Smooth muscle cell (in vitro differentiated cells): ENCODE data around the gene KCNJ3. TPM values are rescaled to one million over a fixed set of nuclear protein-coding genes. Genes with fewer than 3 reads are reported as not detected.

ENCODE experiments used
- DNase-seq: peaks from one replicate; lab custom pipeline; 2025; ENCODE audit not compliant: unreplicated experiment; lab: John Stamatoyannopoulos, UW
- H2AFZ ChIP-seq: fragments of 200-600 bp; sonication (generic); 2 replicates; pipeline ENCODE4 v1.6.0; 2016; ENCODE audit warnings: antibody characterized with exemption, low read depth, mild to moderate bottlenecking
- H3F3A ChIP-seq: fragments of 200-600 bp; sonication (generic); 2 replicates; pipeline ENCODE4 v1.6.0; 2017; ENCODE audit warnings: antibody characterized with exemption, low read depth
- H3K27ac ChIP-seq: fragments of 200-600 bp; sonication (generic); 2 replicates; pipeline ENCODE4 v1.5.1; 2016; ENCODE audit warnings: low read depth, mild to moderate bottlenecking
- H3K27me3 ChIP-seq: fragments of 200-600 bp; sonication (generic); 2 replicates; pipeline ENCODE4 v1.6.1; 2016; ENCODE audit warnings: low read depth, mild to moderate bottlenecking
- H3K36me3 ChIP-seq: fragments of 200-600 bp; sonication (generic); 2 replicates; pipeline ENCODE4 v1.5.1; 2016; ENCODE audit warnings: low read depth
- H3K4me1 ChIP-seq: fragments of 200-600 bp; sonication (generic); 2 replicates; pipeline ENCODE4 v1.5.1; 2016; ENCODE audit warnings: low read depth
- H3K4me2 ChIP-seq: fragments of 200-600 bp; sonication (generic); 2 replicates; pipeline ENCODE4 v1.6.0; 2016; ENCODE audit warnings: mild to moderate bottlenecking
- H3K4me3 ChIP-seq: fragments of 200-600 bp; sonication (generic); 2 replicates; pipeline ENCODE4 v1.5.1; 2016; ENCODE audit warnings: mild to moderate bottlenecking
- H3K79me2 ChIP-seq: fragments of 200-600 bp; sonication (generic); 2 replicates; pipeline ENCODE4 v1.6.0; 2016; ENCODE audit warnings: low read depth, mild to moderate bottlenecking
- H3K9ac ChIP-seq: fragments of 200-600 bp; sonication (generic); 2 replicates; pipeline ENCODE4 v1.6.0; 2016; ENCODE audit warnings: low read depth
- H3K9me3 ChIP-seq: fragments of 200-600 bp; sonication (generic); replicated peaks from 2 replicates; pipeline ENCODE4 v1.5.1; 2016; ENCODE audit warnings: low read depth
- H4K20me1 ChIP-seq: fragments of 200-600 bp; sonication (generic); 2 replicates; pipeline ENCODE4 v1.6.0; 2016; ENCODE audit warnings: low read depth
- CTCF ChIP-seq: fragments of 200-600 bp; sonication (generic); IDR thresholded peaks from 2 replicates; pipeline ENCODE4 v1.5.1; 2017; ENCODE audit warnings: borderline replicate concordance, mild to moderate bottlenecking, antibody characterized with exemption; ENCODE audit not compliant: insufficient read depth, poor library complexity, severe bottlenecking
- WGBS: methylation state at CpG from one replicate; pipeline ENCODE4 v1.1.7; 2016; ENCODE audit warnings: low lambda C conversion rate; 5-methylcytosine and 5-hydroxymethylcytosine counted together
- polyA plus RNA-seq: library from polyadenylated mRNA; unstranded; fragments of >200 nt; fragmentation: Nextera tagmentation; extraction: Ambion mirVana; gene quantifications from 2 replicates; pipeline ENCODE4 v1.2.1, GENCODE V29; 2016
- total RNA-seq: library from RNA; depleted of rRNA; stranded (reverse); fragments of >200 nt; gene quantifications from 2 replicates; pipeline ENCODE4 v1.2.3, GENCODE V29; 2014

Gene KCNJ3
- total and polyA plus RNA-seq, 2 experiments from 2014 or later: 0.22 TPM; not detected in 1

- Histone ChIP-seq H3K4me1 (no peaks in the 10 kb centered on the region), H3K4me2 (no peak overlapping the region), H3K9me3 (no peaks in the 10 kb centered on the region), H3K27ac (no peak overlapping the region), H3K36me3 (no peaks in the 10 kb centered on the region), H2AFZ (no peak overlapping the region), H3K27me3 (no peaks in the 10 kb centered on the region), H3K9ac (no peak overlapping the region), H3F3A (no peaks in the 10 kb centered on the region), H4K20me1 (no peaks in the 10 kb centered on the region), H3K79me2 (no peaks in the 10 kb centered on the region), H3K4me3 (no peak overlapping the region)
- 95% methylated on average over 2 of the region's 2 CpGs for WGBS
- no peak for TF ChIP-seq CTCF
- DNase-seq: no peak
Observed at GRCh38 chr2:154875999-154876398, 177.5 kb downstream of the KCNJ3 start.

- Histone ChIP-seq H4K20me1 (no peaks in the 10 kb centered on the region), H3K27me3 (no peaks in the 10 kb centered on the region), H3K79me2 (no peaks in the 10 kb centered on the region), H3K4me2 (no peak overlapping the region), H3K9ac (no peak overlapping the region), H2AFZ (no peak overlapping the region), H3K9me3 (no peaks in the 10 kb centered on the region), H3F3A (no peaks in the 10 kb centered on the region), H3K4me3 (no peak overlapping the region), H3K36me3 (no peaks in the 10 kb centered on the region), H3K27ac (no peak overlapping the region), H3K4me1 (no peaks in the 10 kb centered on the region)
- TF ChIP-seq CTCF: no peak
- 90% methylated on average over 3 of the region's 3 CpGs for WGBS
- no peak for DNase-seq
Observed at GRCh38 chr2:154882725-154883124, 184.2 kb downstream of the KCNJ3 start.

- Histone ChIP-seq H4K20me1 (no peaks in the 10 kb centered on the region), H3K9ac (no peak overlapping the region), H3F3A (no peaks in the 10 kb centered on the region), H3K79me2 (no peaks in the 10 kb centered on the region), H3K4me3 (no peak overlapping the region), H3K27ac (no peak overlapping the region), H3K27me3 (no peaks in the 10 kb centered on the region), H3K36me3 (no peaks in the 10 kb centered on the region), H3K9me3 (no peaks in the 10 kb centered on the region), H3K4me2 (no peak overlapping the region), H3K4me1 (no peaks in the 10 kb centered on the region), H2AFZ (no peak overlapping the region)
- TF ChIP-seq CTCF: no peak
- DNase-seq: no peak
- WGBS: 94% methylated on average over 5 of the region's 5 CpGs
Observed at GRCh38 chr2:154886316-154886715, 187.8 kb downstream of the KCNJ3 start.

- no peaks in the 10 kb centered on the region for H3K4me1 ChIP-seq
- H3K9me3 ChIP-seq: no peaks in the 10 kb centered on the region
- H3K4me3 ChIP-seq: no peak overlapping the region
- H3K9ac ChIP-seq: no peak overlapping the region
- H3K4me2 ChIP-seq: no peak overlapping the region
- H3K36me3 ChIP-seq: no peaks in the 10 kb centered on the region
- 80% methylated on average over 1 of the region's 1 CpG for WGBS
- H3K79me2 ChIP-seq: no peaks in the 10 kb centered on the region
- H3K27me3 ChIP-seq: no peaks in the 10 kb centered on the region
- DNase-seq: no peak
- no peak overlapping the region for H3K27ac ChIP-seq
- no peak overlapping the region for H2AFZ ChIP-seq
- H4K20me1 ChIP-seq: no peaks in the 10 kb centered on the region
- no peak for TF ChIP-seq CTCF
- H3F3A ChIP-seq: no peaks in the 10 kb centered on the region
Observed at GRCh38 chr2:154898269-154898668, 199.8 kb downstream of the KCNJ3 start.
